Activated naive CD4-positive, alpha-beta T cell treated with anti-CD3 and anti-CD28 coated beads, Interleukin-2, amount 10 ng/mL, durations not matched to agents 7 days and 5 days (primary cell): Measurements from ENCODE around the gene PLCXD3.

ENCODE experiments used
- CTCF ChIA-PET: fragments of 350-600 bp; sonication (Branson Sonifier 250); formaldehyde crosslinking; loops from one replicate; lab custom pipeline; 2021; ENCODE audit warnings: antibody characterized with exemption; lab: Charles Lee
- DNase-seq: peaks from one replicate; pipeline ENCODE4 v3.0.0-alpha.2; 2020
- H3K27ac Mint-ChIP-seq: one replicate; pipeline ENCODE4 v1.8.0; 2021; ENCODE audit warnings: mild to moderate bottlenecking, moderate library complexity, mixed read lengths
- H3K27me3 Mint-ChIP-seq: one replicate; pipeline ENCODE4 v1.8.0; 2021; ENCODE audit warnings: mild to moderate bottlenecking, mixed read lengths
- H3K36me3 Mint-ChIP-seq: one replicate; pipeline ENCODE4 v1.8.0; 2021; ENCODE audit warnings: mixed read lengths
- H3K4me1 Mint-ChIP-seq: one replicate; pipeline ENCODE4 v1.8.0; 2021; ENCODE audit warnings: mixed read lengths
- H3K4me3 Mint-ChIP-seq: one replicate; pipeline ENCODE4 v1.8.0; 2021; ENCODE audit warnings: mild to moderate bottlenecking, moderate library complexity, mixed read lengths
- H3K9me3 Mint-ChIP-seq: one replicate; pipeline ENCODE4 v1.8.0; 2021; ENCODE audit warnings: mixed read lengths

The PLCXD3 gene

GRCh38 chr5:41452506-41452905, 57.9 kb downstream of the PLCXD3 start:
- CTCF ChIA-PET, result no interaction called here
- H3K9me3 Mint-ChIP-seq, result no peaks in the 10 kb centered on the region
- no peaks in the 10 kb centered on the region for H3K36me3 Mint-ChIP-seq
- H3K27me3 Mint-ChIP-seq, result no peaks in the 10 kb centered on the region
- no peak overlapping the region for H3K4me3 Mint-ChIP-seq
- no peak overlapping the region for H3K27ac Mint-ChIP-seq
- no peaks in the 10 kb centered on the region for H3K4me1 Mint-ChIP-seq
- no peak for DNase-seq

GRCh38 chr5:41447650-41448510, 62.5 kb downstream of the PLCXD3 start:
- DNase-seq, result no peak
- Mint-ChIP-seq H3K27me3 (no peaks in the 10 kb centered on the region), H3K4me3 (no peak overlapping the region), H3K27ac (no peak overlapping the region), H3K4me1 (no peaks in the 10 kb centered on the region), H3K36me3 (no peaks in the 10 kb centered on the region), H3K9me3 (no peaks in the 10 kb centered on the region)
- CTCF ChIA-PET, result no interaction called here

GRCh38 chr5:41445937-41446563, 64.4 kb downstream of the PLCXD3 start:
- H3K9me3 Mint-ChIP-seq, result no peaks in the 10 kb centered on the region
- H3K4me3 Mint-ChIP-seq, result no peak overlapping the region
- no peaks in the 10 kb centered on the region for H3K4me1 Mint-ChIP-seq
- CTCF ChIA-PET, result no interaction called here
- H3K36me3 Mint-ChIP-seq, result no peaks in the 10 kb centered on the region
- H3K27me3 Mint-ChIP-seq, result no peaks in the 10 kb centered on the region
- H3K27ac Mint-ChIP-seq, result no peak overlapping the region
- no peak for DNase-seq

- Mint-ChIP-seq H3K36me3 (no peaks in the 10 kb centered on the region), H3K27ac (no peak overlapping the region), H3K4me1 (no peaks in the 10 kb centered on the region), H3K4me3 (no peak overlapping the region), H3K9me3 (peaks cover 2% of the 10 kb centered on the region), H3K27me3 (no peaks in the 10 kb centered on the region)
- no peak for DNase-seq
- CTCF ChIA-PET, result no interaction called here
These were observed 75.1 kb downstream of the PLCXD3 start for GRCh38 chr5:41435276-41435675.

- no peak for DNase-seq
- H3K36me3 Mint-ChIP-seq, result no peaks in the 10 kb centered on the region
- no peaks in the 10 kb centered on the region for H3K9me3 Mint-ChIP-seq
- no peaks in the 10 kb centered on the region for H3K27me3 Mint-ChIP-seq
- no peaks in the 10 kb centered on the region for H3K4me1 Mint-ChIP-seq
- H3K4me3 Mint-ChIP-seq, result no peak overlapping the region
- no peak overlapping the region for H3K27ac Mint-ChIP-seq
- CTCF ChIA-PET, result no interaction called here
These were observed 76.7 kb downstream of the PLCXD3 start for GRCh38 chr5:41433552-41434181.

GRCh38 chr5:41432481-41433253, 77.7 kb downstream of the PLCXD3 start:
- CTCF ChIA-PET, result no interaction called here
- Mint-ChIP-seq H3K36me3 (no peaks in the 10 kb centered on the region), H3K4me3 (no peak overlapping the region), H3K27me3 (no peaks in the 10 kb centered on the region), H3K4me1 (no peaks in the 10 kb centered on the region), H3K9me3 (no peaks in the 10 kb centered on the region), H3K27ac (no peak overlapping the region)
- DNase-seq, result no peak

- CTCF ChIA-PET, result no interaction called here
- DNase-seq, result no peak
- Mint-ChIP-seq H3K4me3 (no peak overlapping the region), H3K27me3 (no peaks in the 10 kb centered on the region), H3K36me3 (no peaks in the 10 kb centered on the region), H3K4me1 (no peaks in the 10 kb centered on the region), H3K9me3 (no peaks in the 10 kb centered on the region), H3K27ac (no peak overlapping the region)
These were observed 82.9 kb downstream of the PLCXD3 start for GRCh38 chr5:41427505-41427904.

- CTCF ChIA-PET, result no interaction called here
- no peak for DNase-seq
- Mint-ChIP-seq H3K4me1 (no peaks in the 10 kb centered on the region), H3K27ac (no peak overlapping the region), H3K9me3 (no peaks in the 10 kb centered on the region), H3K27me3 (no peaks in the 10 kb centered on the region), H3K36me3 (no peaks in the 10 kb centered on the region), H3K4me3 (no peak overlapping the region)
These were observed 84.7 kb downstream of the PLCXD3 start for GRCh38 chr5:41425736-41426135.

- CTCF ChIA-PET, result no interaction called here
- H3K4me3 Mint-ChIP-seq, result no peak overlapping the region
- DNase-seq, result no peak
- no peaks in the 10 kb centered on the region for H3K36me3 Mint-ChIP-seq
- H3K27ac Mint-ChIP-seq, result no peak overlapping the region
- H3K4me1 Mint-ChIP-seq, result no peaks in the 10 kb centered on the region
- H3K27me3 Mint-ChIP-seq, result no peaks in the 10 kb centered on the region
- H3K9me3 Mint-ChIP-seq, result no peaks in the 10 kb centered on the region
These were observed 89.8 kb downstream of the PLCXD3 start for GRCh38 chr5:41420492-41421067.

GRCh38 chr5:41418220-41419031, 92.0 kb downstream of the PLCXD3 start:
- DNase-seq, result no peak
- CTCF ChIA-PET, result no interaction called here
- Mint-ChIP-seq H3K27me3 (no peaks in the 10 kb centered on the region), H3K36me3 (no peaks in the 10 kb centered on the region), H3K4me1 (no peaks in the 10 kb centered on the region), H3K4me3 (no peak overlapping the region), H3K9me3 (no peaks in the 10 kb centered on the region), H3K27ac (no peak overlapping the region)

GRCh38 chr5:41416336-41416735, 94.1 kb downstream of the PLCXD3 start:
- Mint-ChIP-seq H3K4me3 (no peak overlapping the region), H3K27me3 (no peaks in the 10 kb centered on the region), H3K9me3 (no peaks in the 10 kb centered on the region), H3K36me3 (no peaks in the 10 kb centered on the region), H3K4me1 (no peaks in the 10 kb centered on the region), H3K27ac (no peak overlapping the region)
- DNase-seq, result no peak
- CTCF ChIA-PET, result no interaction called here

- no peaks in the 10 kb centered on the region for H3K27me3 Mint-ChIP-seq
- CTCF ChIA-PET, result no interaction called here
These were observed 95.2 kb downstream of the PLCXD3 start for GRCh38 chr5:41415242-41415641.

GRCh38 chr5:41414598-41414997, 95.8 kb downstream of the PLCXD3 start:
- H3K27ac Mint-ChIP-seq, result no peak overlapping the region
- H3K4me3 Mint-ChIP-seq, result no peak overlapping the region
- CTCF ChIA-PET, result no interaction called here
- no peaks in the 10 kb centered on the region for H3K9me3 Mint-ChIP-seq
- H3K4me1 Mint-ChIP-seq, result no peaks in the 10 kb centered on the region
- no peaks in the 10 kb centered on the region for H3K36me3 Mint-ChIP-seq
- DNase-seq, result no peak
- no peaks in the 10 kb centered on the region for H3K27me3 Mint-ChIP-seq

More at GRCh38 chr5:41415242-41415641, 95.2 kb downstream of the PLCXD3 start:
- Mint-ChIP-seq H3K9me3 (no peaks in the 10 kb centered on the region), H3K27ac (no peak overlapping the region), H3K4me3 (no peak overlapping the region), H3K4me1 (no peaks in the 10 kb centered on the region), H3K36me3 (no peaks in the 10 kb centered on the region)
- no peak for DNase-seq
